Naive thymus-derived CD4-positive, alpha-beta T cell (primary cell): ENCODE data around the gene DOCK9. TPM values are rescaled to one million over a fixed set of nuclear protein-coding genes. Genes with fewer than 3 reads are reported as not detected.
A peak's percentile ranks its signal among the peaks of the same experiment; 100 is the strongest.

Source experiments
- ATAC-seq: fragments of 150-1000 bp; cut with Tn5 transposase; 2 replicates; pipeline ENCODE4 v1.10.0; 2021; ENCODE audit warnings: mild to moderate bottlenecking, moderate library complexity
- CTCF ChIA-PET: fragments of 350-600 bp; sonication (Branson Sonifier 250); formaldehyde crosslinking; loops from one replicate; lab custom pipeline; 2021; ENCODE audit warnings: antibody characterized with exemption; lab: Charles Lee
- POLR2A ChIA-PET: fragments of 350-600 bp; sonication (Branson Sonifier 250); formaldehyde crosslinking; loops from one replicate; lab custom pipeline; 2021; ENCODE audit warnings: antibody characterized with exemption, inconsistent platforms; lab: Charles Lee
- DNase-seq, 9 donors: peaks; one replicate each; pipeline versions ENCODE4 v3.0.0 to v3.0.0-alpha.2; 2020 to 2022; ENCODE audit warnings: mixed read lengths in 1 of 9
- H3K27ac ChIP-seq: one replicate; pipeline ENCODE4 v1.7.0; 2013; ENCODE audit warnings: mild to moderate bottlenecking, low read depth, low read length, moderate library complexity
- H3K27me3 ChIP-seq, 2 donors: one replicate each; pipeline ENCODE4 v1.7.0; 2013; ENCODE audit warnings: low read length in 2 of 2, mild to moderate bottlenecking in 2 of 2, moderate library complexity in 2 of 2; ENCODE audit not compliant: control insufficient read depth in 2 of 2, insufficient read depth in 2 of 2
- H3K36me3 ChIP-seq, 3 experiments: 1 replicate in 2 of 3; 2 replicates in 1 of 3; pipeline ENCODE4 v1.7.0; 2013; ENCODE audit warnings: low read length in 3 of 3, mild to moderate bottlenecking in 3 of 3, moderate library complexity in 1 of 3; ENCODE audit not compliant: insufficient read depth in 3 of 3, control insufficient read depth in 2 of 3
- H3K4me1 ChIP-seq, 2 donors: one replicate each; pipeline ENCODE4 v1.7.0; 2013; ENCODE audit warnings: low read length in 2 of 2, mild to moderate bottlenecking in 2 of 2, moderate library complexity in 1 of 2; ENCODE audit not compliant: control insufficient read depth in 2 of 2, insufficient read depth in 2 of 2
- H3K4me3 ChIP-seq: 2 replicates; pipeline ENCODE4 v1.7.0; 2013; ENCODE audit warnings: mild to moderate bottlenecking, low read length
- H3K9me3 ChIP-seq, 3 experiments: 1 replicate in 2 of 3; 2 replicates in 1 of 3; pipeline ENCODE4 v1.7.0; 2013; ENCODE audit warnings: low read length in 3 of 3; ENCODE audit not compliant: control insufficient read depth in 2 of 3
- H3K27ac Mint-ChIP-seq, 9 donors: one replicate each; pipeline ENCODE4 v1.8.0; 2020 to 2022; ENCODE audit warnings: mixed read lengths in 9 of 9, mild to moderate bottlenecking in 8 of 9, moderate library complexity in 5 of 9, inconsistent platforms in 2 of 9
- H3K27me3 Mint-ChIP-seq, 5 donors: one replicate each; pipeline ENCODE4 v1.8.0; 2021 to 2022; ENCODE audit warnings: mixed read lengths in 5 of 5, mild to moderate bottlenecking in 1 of 5
- H3K36me3 Mint-ChIP-seq, 5 donors: one replicate each; pipeline ENCODE4 v1.8.0; 2020 to 2022; ENCODE audit warnings: mixed read lengths in 5 of 5, mild to moderate bottlenecking in 3 of 5, inconsistent platforms in 1 of 5
- H3K4me1 Mint-ChIP-seq, 7 donors: one replicate each; pipeline ENCODE4 v1.8.0; 2020 to 2022; ENCODE audit warnings: mixed read lengths in 7 of 7, mild to moderate bottlenecking in 3 of 7, inconsistent platforms in 1 of 7
- H3K4me3 Mint-ChIP-seq, 10 donors: one replicate each; pipeline ENCODE4 v1.8.0; 2020 to 2022; ENCODE audit warnings: mild to moderate bottlenecking in 10 of 10, mixed read lengths in 10 of 10, moderate library complexity in 6 of 10, inconsistent platforms in 2 of 10
- H3K9me3 Mint-ChIP-seq, 11 donors: one replicate each; pipeline ENCODE4 v1.8.0; 2020 to 2022; ENCODE audit warnings: mixed read lengths in 11 of 11, mild to moderate bottlenecking in 4 of 11, inconsistent platforms in 1 of 11, moderate library complexity in 1 of 11
- intact Hi-C, 2 donors: fragments of 100-400 bp; cut with micrococcal nuclease; formaldehyde crosslinking; loops; one replicate each; pipeline ENCODE4 v1.15.1; 2023
- polyA plus RNA-seq, 2 donors: library from polyadenylated mRNA; unstranded; fragments of 300-500 nt; fragmentation: Illumina TruSeq; gene quantifications; one replicate each; pipeline ENCODE4 v1.2.3, GENCODE V29; 2021
- total RNA-seq, 6 experiments: library from RNA in 5 of 6; stranded (reverse) in 5 of 6; gene quantifications; 1 replicate in 5 of 6; 2 replicates in 1 of 6; pipeline ENCODE4 v1.2.3 and lab custom pipeline; 2021 to 2026

Gene DOCK9
- total and polyA plus RNA-seq, 7 experiments from 2014 or later: 22.2 to 214 (median 122) TPM

- Mint-ChIP-seq H3K27ac (peak overlapping the region in 8 of 9 donors; percentile 7 to 87 (median 65)), H3K9me3 (peaks cover 0 to under 1% (median 0%) of the 10 kb centered on the region in 11 donors), H3K4me1 (peaks cover 24 to 90% (median 82%) of the 10 kb centered on the region in 7 donors), H3K27me3 (no peaks in the 10 kb centered on the region), H3K36me3 (peaks cover 0 to 20% (median 9%) of the 10 kb centered on the region in 5 donors), H3K4me3 (peak overlapping the region in 1 of 10 donors; percentile 5)
- no peak for DNase-seq
- CTCF ChIA-PET: interaction anchor here (1.0 kb wide), 1 partner anchor 10 kb away, joined by 4 read pairs; the partner anchor contains the start of gene DOCK9
- Histone ChIP-seq H3K4me3 (no peak overlapping the region), H3K27me3 (no peaks in the 10 kb centered on the region), H3K4me1 (peaks cover 0 to 11% of the 10 kb centered on the region in 2 donors), H3K9me3 (no peaks in the 10 kb centered on the region), H3K27ac (no peak overlapping the region), H3K36me3 (no peaks in the 10 kb centered on the region)
- intact Hi-C loops: loop anchor here (2.0 to 5.0 kb wide), 2 partner anchors 13 to 39 kb away; no protein-coding TSS in a partner anchor
- POLR2A ChIA-PET: interaction anchor here (0.8 to 1.1 kb wide), 3 partner anchors 9 to 22 kb away, joined by 3 to 5 read pairs (median 4); no protein-coding TSS in a partner anchor
- no peak for ATAC-seq
Observed at GRCh38 chr13:98988277-98988676, 10.4 kb upstream of the DOCK9 start.

DNA sequence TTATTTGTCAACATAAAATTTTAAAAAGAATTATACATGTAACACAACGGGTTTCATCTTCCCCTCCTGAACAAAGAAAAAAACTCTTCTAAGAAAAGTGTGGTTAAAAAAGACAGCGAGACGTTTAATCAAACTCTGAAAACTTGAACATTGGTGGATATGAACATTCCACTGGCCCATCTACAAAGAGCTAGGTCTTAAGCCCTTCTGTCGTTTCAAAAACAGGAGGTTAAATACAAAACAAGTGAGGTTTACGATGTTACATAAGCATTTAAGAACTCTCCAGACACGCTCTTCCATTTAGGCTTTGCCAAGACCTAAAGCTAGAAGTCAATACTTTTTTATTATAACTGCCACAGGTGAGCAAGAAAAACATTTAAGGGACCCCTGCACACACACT, 9.4 kb upstream of the DOCK9 start:
- intact Hi-C loops: loop anchor here (1.0 to 5.0 kb wide), 2 partner anchors 8 to 40 kb away; no protein-coding TSS in a partner anchor
- ATAC-seq (no peak), DNase-seq (peak in 5 of 9 donors; percentile 28 to 54 (median 39))
- Mint-ChIP-seq H3K9me3 (no peaks in the 10 kb centered on the region), H3K27me3 (no peaks in the 10 kb centered on the region), H3K27ac (peak overlapping the region in 8 of 9 donors; percentile 36 to 91 (median 76)), H3K4me1 (peaks cover 24 to 90% (median 82%) of the 10 kb centered on the region in 7 donors), H3K4me3 (peak overlapping the region in 9 of 10 donors; percentile 3 to 65 (median 33)), H3K36me3 (peaks cover 0 to 19% (median 4%) of the 10 kb centered on the region in 5 donors)
- Histone ChIP-seq H3K9me3 (no peaks in the 10 kb centered on the region), H3K27me3 (no peaks in the 10 kb centered on the region), H3K36me3 (no peaks in the 10 kb centered on the region), H3K4me1 (peaks cover 3 to 11% of the 10 kb centered on the region in 2 donors), H3K27ac (peak overlapping the region; percentile 32), H3K4me3 (no peak overlapping the region)
- ChIA-PET CTCF (interaction anchor here (1.7 kb wide), 1 partner anchor 11 kb away, joined by 3 read pairs; no protein-coding TSS in a partner anchor), POLR2A (interaction anchor here (0.7 to 7.3 kb wide), 4 partner anchors 9 to 62 kb away, joined by 3 to 47 read pairs (median 4); no protein-coding TSS in a partner anchor)

- DNase-seq (no peak), ATAC-seq (no peak)
- Mint-ChIP-seq H3K4me3 (peak overlapping the region in 2 of 10 donors; percentile 3 to 9), H3K36me3 (peaks cover 0 to 22% (median 8%) of the 10 kb centered on the region in 5 donors), H3K4me1 (peaks cover 29 to 93% (median 85%) of the 10 kb centered on the region in 7 donors), H3K27ac (peak overlapping the region in 8 of 9 donors; percentile 2 to 91 (median 75)), H3K27me3 (no peaks in the 10 kb centered on the region), H3K9me3 (peaks cover 0 to 6% (median 0%) of the 10 kb centered on the region in 11 donors)
- ChIA-PET CTCF (interaction anchor here (1.7 kb wide), 1 partner anchor 10 kb away, joined by 3 read pairs; no protein-coding TSS in a partner anchor), POLR2A (interaction anchor here (0.7 to 7.3 kb wide), 6 partner anchors 10 to 232 kb away, joined by 3 to 47 read pairs (median 4); no protein-coding TSS in a partner anchor)
- Histone ChIP-seq H3K36me3 (no peaks in the 10 kb centered on the region), H3K9me3 (no peaks in the 10 kb centered on the region), H3K27me3 (no peaks in the 10 kb centered on the region), H3K27ac (peak overlapping the region; percentile 3), H3K4me3 (no peak overlapping the region), H3K4me1 (peaks cover 12 to 20% of the 10 kb centered on the region in 2 donors)
- intact Hi-C loops: loop anchor here in 1 of 2 donors (5.0 kb wide), 1 partner anchor 41 kb away; no protein-coding TSS in a partner anchor
Observed at GRCh38 chr13:98986226-98986846, 8.5 kb upstream of the DOCK9 start.

DNA sequence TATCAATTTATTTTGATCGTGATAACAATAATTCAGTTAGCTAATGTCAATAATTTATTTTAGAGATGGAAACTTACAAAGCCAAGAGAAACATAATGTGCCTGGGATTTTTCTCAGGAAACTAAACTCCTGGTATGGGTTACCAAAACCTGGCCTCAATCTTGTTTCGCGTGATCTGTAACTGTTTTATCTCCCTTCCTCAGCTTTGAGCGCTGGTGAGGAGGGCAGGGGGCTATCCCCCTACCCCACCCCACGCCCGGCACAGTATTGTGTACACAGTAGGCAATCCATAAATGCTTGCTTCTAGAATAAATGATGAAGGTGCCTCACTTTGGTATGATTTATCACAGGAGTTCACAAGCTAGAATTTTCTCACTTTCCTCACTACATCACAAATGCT, 7.7 kb upstream of the DOCK9 start:
- ChIA-PET CTCF (no interaction called here), POLR2A (interaction anchor here (0.6 to 7.3 kb wide), 6 partner anchors 9 to 142 kb away, joined by 3 to 47 read pairs (median 8); no protein-coding TSS in a partner anchor)
- peaks cover 0 to 19% (median 8%) of the 10 kb centered on the region in 5 donors for H3K36me3 Mint-ChIP-seq
- Histone ChIP-seq H3K27ac (no peak overlapping the region), H3K27me3 (no peaks in the 10 kb centered on the region), H3K36me3 (no peaks in the 10 kb centered on the region), H3K4me3 (no peak overlapping the region), H3K9me3 (no peaks in the 10 kb centered on the region), H3K4me1 (peaks cover 12 to 26% of the 10 kb centered on the region in 2 donors)
- H3K4me1 Mint-ChIP-seq: peaks cover 29 to 98% (median 87%) of the 10 kb centered on the region in 7 donors
- peak overlapping the region in 8 of 9 donors; percentile 29 to 91 (median 75) for H3K27ac Mint-ChIP-seq
- ATAC-seq: no peak
- no peak overlapping the region for H3K4me3 Mint-ChIP-seq
- intact Hi-C loops: loop anchor here in 1 of 2 donors (5.0 kb wide), 1 partner anchor 42 kb away; no protein-coding TSS in a partner anchor
- DNase-seq: no peak
- H3K27me3 Mint-ChIP-seq: no peaks in the 10 kb centered on the region
- peaks cover 0 to 6% (median 0%) of the 10 kb centered on the region in 11 donors for H3K9me3 Mint-ChIP-seq

- H3K27me3 ChIP-seq: no peaks in the 10 kb centered on the region
- Mint-ChIP-seq H3K27me3 (no peaks in the 10 kb centered on the region), H3K4me3 (no peak overlapping the region), H3K27ac (peak overlapping the region in 8 of 9 donors; percentile 43 to 91 (median 76)), H3K36me3 (peaks cover 0 to 16% (median 8%) of the 10 kb centered on the region in 5 donors), H3K4me1 (peaks cover 29 to 98% (median 87%) of the 10 kb centered on the region in 7 donors), H3K9me3 (peaks cover 0 to 6% (median 0%) of the 10 kb centered on the region in 11 donors)
- no peak for ATAC-seq
- peaks cover 12 to 31% of the 10 kb centered on the region in 2 donors for H3K4me1 ChIP-seq
- intact Hi-C loops: loop anchor here in 1 of 2 donors (5.0 kb wide), 1 partner anchor 42 kb away; no protein-coding TSS in a partner anchor
- H3K9me3 ChIP-seq: no peaks in the 10 kb centered on the region
- ChIA-PET CTCF (no interaction called here), POLR2A (interaction anchor here (0.6 to 7.3 kb wide), 5 partner anchors 9 to 141 kb away, joined by 4 to 47 read pairs (median 8); no protein-coding TSS in a partner anchor)
- no peaks in the 10 kb centered on the region for H3K36me3 ChIP-seq
- no peak overlapping the region for H3K27ac ChIP-seq
- DNase-seq: no peak
- H3K4me3 ChIP-seq: no peak overlapping the region
Observed at GRCh38 chr13:98984983-98985382, 7.1 kb upstream of the DOCK9 start.

DNA sequence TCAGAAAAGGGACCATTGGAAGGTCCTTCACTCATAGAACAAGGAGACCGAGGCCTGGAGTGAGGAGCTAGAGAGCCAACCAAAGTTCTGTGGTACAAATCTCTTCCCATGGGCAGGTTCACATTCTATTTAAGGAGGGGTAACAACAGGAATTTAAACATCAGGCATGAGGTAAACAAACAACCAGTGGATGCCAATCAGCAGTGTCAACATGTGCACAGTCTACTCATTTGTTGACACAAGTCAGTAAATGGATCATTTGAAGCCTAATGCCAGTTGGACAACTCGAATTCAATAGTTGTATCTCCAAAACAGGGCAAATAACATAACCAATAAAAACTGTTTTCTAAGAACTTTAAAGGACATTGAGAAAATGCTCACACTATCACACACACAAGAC, 6.3 kb upstream of the DOCK9 start:
- H3K27me3 Mint-ChIP-seq: no peaks in the 10 kb centered on the region
- H3K4me3 ChIP-seq: no peak overlapping the region
- peak overlapping the region in 3 of 10 donors; percentile 2 to 46 (median 6) for H3K4me3 Mint-ChIP-seq
- H3K4me1 Mint-ChIP-seq: peaks cover 26 to 94% (median 85%) of the 10 kb centered on the region in 7 donors
- H3K9me3 Mint-ChIP-seq: peaks cover 0 to 6% (median 0%) of the 10 kb centered on the region in 11 donors
- DNase-seq (no peak), ATAC-seq (no peak)
- no peaks in the 10 kb centered on the region for H3K27me3 ChIP-seq
- H3K36me3 ChIP-seq: no peaks in the 10 kb centered on the region
- H3K36me3 Mint-ChIP-seq: peaks cover 0 to 16% (median 7%) of the 10 kb centered on the region in 5 donors
- H3K27ac ChIP-seq: no peak overlapping the region
- CTCF ChIA-PET: interaction anchor here (0.6 kb wide), 1 partner anchor 359 kb away, joined by 3 read pairs; no protein-coding TSS in a partner anchor
- H3K9me3 ChIP-seq: no peaks in the 10 kb centered on the region
- intact Hi-C loops: no loop called here
- POLR2A ChIA-PET: interaction anchor here (1.7 to 7.3 kb wide), 3 partner anchors 8 to 17 kb away, joined by 8 to 47 read pairs (median 9); no protein-coding TSS in a partner anchor
- H3K27ac Mint-ChIP-seq: peak overlapping the region in 5 of 9 donors; percentile 12 to 85 (median 33)
- H3K4me1 ChIP-seq: peaks cover 12 to 31% of the 10 kb centered on the region in 2 donors
